GM13977 (cell line): ENCODE results near the gene GUCY1A2.

Experiments
- DNase-seq: peaks from one replicate; pipeline ENCODE4 v3.0.0; 2012; ENCODE audit warnings: low spot score
- in situ Hi-C: fragments of 300-500 bp; cut with MboI; formaldehyde crosslinking; loops from one replicate; pipeline ENCODE4 v1.12.0; 2022; ENCODE audit warnings: low sequenced_read_pairs, low pct_unique_long_range_greater_than_20kb, mixed read lengths, inconsistent platforms; ENCODE audit not compliant: unreplicated experiment
- TF ChIP-seq, protein P1 (sequence below): IDR thresholded peaks from 2 replicates; pipeline ENCODE4 v1.5.1; 2012; ENCODE audit warnings: mild to moderate bottlenecking, control low read depth; ENCODE audit not compliant: insufficient read depth; ENCODE audit errors: extremely low read depth, missing control alignments

The GUCY1A2 gene

GRCh38 chr11:106848526-106848925 lies 169.8 kb downstream of the GUCY1A2 start:
- TF ChIP-seq, protein P1, sequence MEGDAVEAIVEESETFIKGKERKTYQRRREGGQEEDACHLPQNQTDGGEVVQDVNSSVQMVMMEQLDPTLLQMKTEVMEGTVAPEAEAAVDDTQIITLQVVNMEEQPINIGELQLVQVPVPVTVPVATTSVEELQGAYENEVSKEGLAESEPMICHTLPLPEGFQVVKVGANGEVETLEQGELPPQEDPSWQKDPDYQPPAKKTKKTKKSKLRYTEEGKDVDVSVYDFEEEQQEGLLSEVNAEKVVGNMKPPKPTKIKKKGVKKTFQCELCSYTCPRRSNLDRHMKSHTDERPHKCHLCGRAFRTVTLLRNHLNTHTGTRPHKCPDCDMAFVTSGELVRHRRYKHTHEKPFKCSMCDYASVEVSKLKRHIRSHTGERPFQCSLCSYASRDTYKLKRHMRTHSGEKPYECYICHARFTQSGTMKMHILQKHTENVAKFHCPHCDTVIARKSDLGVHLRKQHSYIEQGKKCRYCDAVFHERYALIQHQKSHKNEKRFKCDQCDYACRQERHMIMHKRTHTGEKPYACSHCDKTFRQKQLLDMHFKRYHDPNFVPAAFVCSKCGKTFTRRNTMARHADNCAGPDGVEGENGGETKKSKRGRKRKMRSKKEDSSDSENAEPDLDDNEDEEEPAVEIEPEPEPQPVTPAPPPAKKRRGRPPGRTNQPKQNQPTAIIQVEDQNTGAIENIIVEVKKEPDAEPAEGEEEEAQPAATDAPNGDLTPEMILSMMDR, result no peak
- no peak for DNase-seq
- in situ Hi-C loops, result no loop called here

- in situ Hi-C loops, result no loop called here
- DNase-seq, result no peak
Measured at GRCh38 chr11:106842134-106842533, 176.1 kb downstream of the GUCY1A2 start.

GRCh38 chr11:106840947-106841346 lies 177.3 kb downstream of the GUCY1A2 start:
- TF ChIP-seq, protein P1, result no peak
- in situ Hi-C loops, result no loop called here
- no peak for DNase-seq

More at GRCh38 chr11:106842134-106842533, 176.1 kb downstream of the GUCY1A2 start:
- TF ChIP-seq, protein P1, result no peak

GRCh38 chr11:106840146-106840545 lies 178.1 kb downstream of the GUCY1A2 start:
- no peak for DNase-seq
- in situ Hi-C loops, result no loop called here
- TF ChIP-seq, protein P1, result no peak

GRCh38 chr11:106834567-106834966 lies 183.7 kb downstream of the GUCY1A2 start:
- no peak for DNase-seq
- TF ChIP-seq, protein P1, result no peak
- in situ Hi-C loops, result no loop called here

- TF ChIP-seq, protein P1, result no peak
- in situ Hi-C loops, result no loop called here
Measured at GRCh38 chr11:106828976-106829375, 189.3 kb downstream of the GUCY1A2 start.

GRCh38 chr11:106828576-106828975 lies 189.7 kb downstream of the GUCY1A2 start:
- in situ Hi-C loops, result no loop called here
- no peak for DNase-seq
- TF ChIP-seq, protein P1, result no peak

More at GRCh38 chr11:106828976-106829375, 189.3 kb downstream of the GUCY1A2 start:
- no peak for DNase-seq
